Liver (tissue), 9 donors: ENCODE data around the gene RIMBP2. TPM values are rescaled to one million over a fixed set of nuclear protein-coding genes. Genes with fewer than 3 reads are reported as not detected.

Experiments used
- DNase-seq: peaks from one replicate; pipeline ENCODE4 v3.0.0-alpha.2; 2017; ENCODE audit warnings: low spot score
- H3K27ac ChIP-seq, 2 donors: one replicate each; pipeline ENCODE4 v1.7.0; 2013; ENCODE audit warnings: inconsistent platforms in 2 of 2, low read length in 2 of 2, control low read depth in 1 of 2, low read depth in 1 of 2, mild to moderate bottlenecking in 1 of 2
- H3K27me3 ChIP-seq, 4 donors: one replicate each; pipeline versions ENCODE4 v1.6.1 to v1.7.0; 2013; ENCODE audit warnings: low read length in 3 of 4, inconsistent platforms in 1 of 4, mild to moderate bottlenecking in 1 of 4, moderate library complexity in 1 of 4; ENCODE audit not compliant: control insufficient read depth in 4 of 4, insufficient read depth in 4 of 4
- H3K36me3 ChIP-seq, 4 donors: one replicate each; pipeline versions ENCODE4 v1.6.1 to v1.7.0; 2013; ENCODE audit warnings: low read length in 3 of 4, mild to moderate bottlenecking in 3 of 4, low read depth in 1 of 4, moderate library complexity in 1 of 4; ENCODE audit not compliant: control insufficient read depth in 4 of 4, insufficient read depth in 3 of 4
- H3K4me1 ChIP-seq, 4 donors: one replicate each; pipeline versions ENCODE4 v1.6.1 to v1.7.0; 2013; ENCODE audit warnings: low read length in 3 of 4, mild to moderate bottlenecking in 3 of 4, moderate library complexity in 1 of 4; ENCODE audit not compliant: control insufficient read depth in 4 of 4, insufficient read depth in 4 of 4
- H3K4me3 ChIP-seq, 3 donors: one replicate each; pipeline versions ENCODE4 v1.6.1 to v1.7.0; 2013; ENCODE audit warnings: low read length in 3 of 3, control low read depth in 1 of 3, low read depth in 1 of 3, mild to moderate bottlenecking in 1 of 3
- H3K9ac ChIP-seq, 2 donors: one replicate each; pipeline ENCODE4 v1.7.0; 2013; ENCODE audit warnings: low read length in 2 of 2, mild to moderate bottlenecking in 2 of 2, moderate library complexity in 2 of 2, control low read depth in 1 of 2, low read depth in 1 of 2
- H3K9me3 ChIP-seq, 4 donors: one replicate each; pipeline versions ENCODE4 v1.6.1 to v1.7.0; 2013; ENCODE audit warnings: low read length in 3 of 4; ENCODE audit not compliant: control insufficient read depth in 4 of 4
- EGR1 ChIP-seq, 2 donors: IDR thresholded peaks; 2 replicates each; pipeline ENCODE4 v1.6.1; 2016 to 2018; ENCODE audit warnings: antibody characterized with exemption in 2 of 2, low read depth in 2 of 2
- FOXA1 ChIP-seq: IDR thresholded peaks from 2 replicates; pipeline ENCODE4 v1.6.1; 2016; ENCODE audit warnings: antibody characterized with exemption
- FOXA2 ChIP-seq: IDR thresholded peaks from 2 replicates; pipeline ENCODE4 v1.6.1; 2016; ENCODE audit warnings: antibody characterized with exemption
- GABPA ChIP-seq, 2 donors: IDR thresholded peaks in 1 of 2; conservative IDR thresholded peaks in 1 of 2; 2 replicates each; pipeline ENCODE4 v1.6.1; 2016; ENCODE audit warnings: antibody characterized with exemption in 2 of 2, mild to moderate bottlenecking in 1 of 2, moderate library complexity in 1 of 2
- HNF4A ChIP-seq, 2 donors: conservative IDR thresholded peaks; 2 replicates each; pipeline ENCODE4 v1.6.1; 2016; ENCODE audit warnings: antibody characterized with exemption in 2 of 2, mild to moderate bottlenecking in 2 of 2
- HNF4G ChIP-seq: IDR thresholded peaks from 2 replicates; pipeline ENCODE4 v1.6.1; 2016; ENCODE audit warnings: antibody characterized with exemption
- JUND ChIP-seq, 2 donors: IDR thresholded peaks; 2 replicates each; pipeline ENCODE4 v1.6.1; 2016; ENCODE audit warnings: antibody characterized with exemption in 2 of 2
- NR2F2 ChIP-seq: IDR thresholded peaks from 2 replicates; pipeline ENCODE4 v1.6.1; 2016; ENCODE audit warnings: antibody characterized with exemption
- RAD21 ChIP-seq, 2 donors: IDR thresholded peaks; 2 replicates each; pipeline ENCODE4 v1.6.1; 2016; ENCODE audit warnings: antibody characterized with exemption in 2 of 2, mild to moderate bottlenecking in 2 of 2
- RXRA ChIP-seq, 2 donors: IDR thresholded peaks; 2 replicates each; pipeline ENCODE4 v1.6.1; 2017 to 2018; ENCODE audit warnings: antibody characterized with exemption in 2 of 2, mild to moderate bottlenecking in 1 of 2
- SP1 ChIP-seq: IDR thresholded peaks from 2 replicates; pipeline ENCODE4 v1.6.1; 2018; ENCODE audit warnings: antibody characterized with exemption, mild to moderate bottlenecking
- TAF1 ChIP-seq: conservative IDR thresholded peaks from 2 replicates; pipeline ENCODE4 v1.6.1; 2016; ENCODE audit warnings: antibody characterized with exemption, mild to moderate bottlenecking
- YY1 ChIP-seq: IDR thresholded peaks from 2 replicates; pipeline ENCODE4 v1.6.1; 2016; ENCODE audit warnings: antibody characterized with exemption, mild to moderate bottlenecking
- WGBS: extraction: QIAGEN DNeasy Blood & Tissue Kit; methylation state at CpG from one replicate; pipeline ENCODE4 v1.1.7; 2013; 5-methylcytosine and 5-hydroxymethylcytosine counted together
- polyA plus RNA-seq, 2 donors: library from polyadenylated mRNA; stranded (reverse) in 1 of 2; unstranded in 1 of 2; fragments of 200-250 nt in 1 of 2; fragments of >200 nt in 1 of 2; fragmentation: Nextera tagmentation in 1 of 2; extraction: Ambion mirVana in 1 of 2; gene quantifications; one replicate each; pipeline versions ENCODE4 v1.2.1 to v1.2.3, GENCODE V29; 2013 to 2015
- total RNA-seq, 2 donors: library from RNA; depleted of rRNA; stranded (reverse); fragments of >200 nt; gene quantifications; one replicate each; pipeline ENCODE4 v1.2.3, GENCODE V29; 2014
- TF ChIP-seq, protein P1 (sequence below): IDR thresholded peaks from 2 replicates; pipeline ENCODE4 v1.6.1; 2016; ENCODE audit warnings: antibody characterized with exemption
- TF ChIP-seq, protein P2 (sequence below): IDR thresholded peaks from 2 replicates; pipeline ENCODE4 v1.6.1; 2016; ENCODE audit warnings: antibody characterized with exemption
- TF ChIP-seq, protein P3 (sequence below): IDR thresholded peaks from 2 replicates; pipeline ENCODE4 v1.6.1; 2016; ENCODE audit warnings: antibody characterized with exemption
- TF ChIP-seq, protein P4 (sequence below): fragments of 150-350 bp; IDR thresholded peaks from 2 replicates; pipeline ENCODE4 v1.5.1; 2017; ENCODE audit warnings: improper control_type of control experiment, low read depth, low read length; ENCODE audit not compliant: missing input control
- donor health status: healthy.
- donor health status: healthy.
- donor health status: healthy.
- donor health status: healthy.
- donor health status: healthy.

RIMBP2 gene
- total and polyA plus RNA-seq, 4 donors, result 0.01 to 0.17 (median 0.09) TPM; not detected in 1

DNA sequence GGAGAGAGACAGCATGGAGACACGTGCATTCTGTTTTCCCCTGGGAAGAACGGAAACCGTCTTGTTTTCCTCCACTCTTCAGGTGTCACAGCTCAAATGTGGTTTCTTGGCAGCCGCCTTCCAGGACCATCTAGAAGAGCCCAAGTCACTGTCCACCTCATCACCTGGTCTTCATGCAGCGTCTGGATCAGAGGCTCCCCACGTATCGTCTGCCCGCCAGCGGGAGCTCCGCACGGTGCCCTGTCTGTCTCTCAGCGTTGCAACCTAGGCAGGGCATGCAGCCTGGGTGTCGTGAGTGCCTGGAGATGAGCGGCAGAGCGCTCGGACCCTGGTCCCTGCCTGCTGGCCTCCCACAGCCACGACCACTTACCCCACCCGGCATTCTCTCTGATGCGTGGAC lies 260.9 kb downstream of the RIMBP2 start:
- no peaks in the 10 kb centered on the region for H3K27me3 ChIP-seq
- WGBS, result 75% methylated on average over 19 of the region's 19 CpGs
- H3K9ac ChIP-seq, result no peak overlapping the region
- no peak overlapping the region for H3K27ac ChIP-seq
- no peaks in the 10 kb centered on the region for H3K9me3 ChIP-seq
- H3K4me3 ChIP-seq, result no peak overlapping the region
- TF ChIP-seq RAD21 (IDR thresholded peaks at IDR 0.05) (no peak), NR2F2 (no peak), JUND (IDR thresholded peaks at IDR 0.05) (no peak), HNF4A (conservative IDR thresholded peaks at IDR 0.05) (no peak), RXRA (IDR thresholded peaks at IDR 0.05) (no peak), HNF4G (no peak), SP1 (no peak)
- TF ChIP-seq, protein P1, sequence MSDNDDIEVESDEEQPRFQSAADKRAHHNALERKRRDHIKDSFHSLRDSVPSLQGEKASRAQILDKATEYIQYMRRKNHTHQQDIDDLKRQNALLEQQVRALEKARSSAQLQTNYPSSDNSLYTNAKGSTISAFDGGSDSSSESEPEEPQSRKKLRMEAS, result no peak
- TF ChIP-seq, protein P2, sequence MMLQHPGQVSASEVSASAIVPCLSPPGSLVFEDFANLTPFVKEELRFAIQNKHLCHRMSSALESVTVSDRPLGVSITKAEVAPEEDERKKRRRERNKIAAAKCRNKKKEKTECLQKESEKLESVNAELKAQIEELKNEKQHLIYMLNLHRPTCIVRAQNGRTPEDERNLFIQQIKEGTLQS, result no peak
- no peaks in the 10 kb centered on the region for H3K36me3 ChIP-seq
- DNase-seq, result no peak
- H3K4me1 ChIP-seq, result no peaks in the 10 kb centered on the region

DNA sequence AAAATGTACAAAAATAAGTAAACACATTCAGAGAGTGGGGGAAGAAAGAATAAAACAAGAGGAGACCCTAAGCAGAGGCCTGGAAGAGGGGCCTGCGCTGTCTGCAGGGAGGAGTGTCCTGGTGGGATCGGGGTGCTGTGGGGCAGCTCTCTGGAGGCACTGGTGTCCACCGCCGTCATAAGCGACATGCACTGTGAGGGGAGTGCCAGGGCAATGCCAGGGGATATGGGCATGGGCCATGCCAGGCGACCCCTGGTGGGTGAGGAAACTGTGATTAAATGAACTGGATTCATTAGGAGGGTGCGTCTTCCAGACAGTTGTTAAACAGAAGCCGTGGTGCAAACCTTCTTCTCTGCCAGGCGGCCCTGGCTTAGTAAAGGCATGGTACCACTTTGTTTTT lies 261.8 kb downstream of the RIMBP2 start:
- H3K4me3 ChIP-seq, result no peak overlapping the region
- DNase-seq, result no peak
- no peaks in the 10 kb centered on the region for H3K27me3 ChIP-seq
- no peaks in the 10 kb centered on the region for H3K9me3 ChIP-seq
- H3K4me1 ChIP-seq, result no peaks in the 10 kb centered on the region
- TF ChIP-seq, protein P3, sequence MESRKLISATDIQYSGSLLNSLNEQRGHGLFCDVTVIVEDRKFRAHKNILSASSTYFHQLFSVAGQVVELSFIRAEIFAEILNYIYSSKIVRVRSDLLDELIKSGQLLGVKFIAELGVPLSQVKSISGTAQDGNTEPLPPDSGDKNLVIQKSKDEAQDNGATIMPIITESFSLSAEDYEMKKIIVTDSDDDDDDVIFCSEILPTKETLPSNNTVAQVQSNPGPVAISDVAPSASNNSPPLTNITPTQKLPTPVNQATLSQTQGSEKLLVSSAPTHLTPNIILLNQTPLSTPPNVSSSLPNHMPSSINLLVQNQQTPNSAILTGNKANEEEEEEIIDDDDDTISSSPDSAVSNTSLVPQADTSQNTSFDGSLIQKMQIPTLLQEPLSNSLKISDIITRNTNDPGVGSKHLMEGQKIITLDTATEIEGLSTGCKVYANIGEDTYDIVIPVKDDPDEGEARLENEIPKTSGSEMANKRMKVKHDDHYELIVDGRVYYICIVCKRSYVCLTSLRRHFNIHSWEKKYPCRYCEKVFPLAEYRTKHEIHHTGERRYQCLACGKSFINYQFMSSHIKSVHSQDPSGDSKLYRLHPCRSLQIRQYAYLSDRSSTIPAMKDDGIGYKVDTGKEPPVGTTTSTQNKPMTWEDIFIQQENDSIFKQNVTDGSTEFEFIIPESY, result no peak
- TF ChIP-seq HNF4G (no peak), EGR1 (IDR thresholded peaks at IDR 0.05; ENCODE audit: low read depth in 2 of 2) (no peak), FOXA1 (no peak), NR2F2 (no peak), GABPA (IDR thresholded peaks at IDR 0.05 in 1 of 2, conservative IDR thresholded peaks at IDR 0.05 in 1 of 2) (no peak), FOXA2 (no peak), TAF1 (no peak), YY1 (no peak)
- TF ChIP-seq, protein P2, result no peak
- TF ChIP-seq, protein P1, result no peak
- 90% methylated on average over 9 of the region's 9 CpGs for WGBS
- H3K9ac ChIP-seq, result no peak overlapping the region
- no peaks in the 10 kb centered on the region for H3K36me3 ChIP-seq
- H3K27ac ChIP-seq, result no peak overlapping the region

DNA sequence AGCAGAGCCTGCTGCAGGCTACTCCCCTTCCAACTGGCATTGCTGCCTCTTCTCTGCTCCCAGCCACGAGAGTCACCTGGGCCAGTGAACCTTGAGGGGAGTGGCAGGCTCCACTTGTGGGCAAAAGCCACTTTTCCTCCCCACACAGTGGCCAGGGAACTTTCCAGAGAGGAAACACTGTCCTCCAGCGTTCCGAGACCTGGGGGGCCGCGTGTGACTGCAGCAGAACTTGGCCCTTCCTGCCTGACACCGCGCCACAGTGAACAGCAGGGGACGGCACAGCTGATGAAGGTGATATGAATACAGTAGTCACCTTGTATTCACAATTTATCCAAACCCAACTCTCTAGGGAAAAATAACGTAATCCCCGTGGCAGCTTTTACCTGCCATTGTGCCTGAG lies 263.6 kb downstream of the RIMBP2 start:
- WGBS, result 71% methylated on average over 10 of the region's 10 CpGs
- TF ChIP-seq, protein P1, result no peak
- TF ChIP-seq GABPA (IDR thresholded peaks at IDR 0.05 in 1 of 2, conservative IDR thresholded peaks at IDR 0.05 in 1 of 2) (no peak), NR2F2 (no peak), HNF4G (no peak), EGR1 (IDR thresholded peaks at IDR 0.05; ENCODE audit: low read depth in 2 of 2) (no peak), TAF1 (no peak), RAD21 (IDR thresholded peaks at IDR 0.05) (no peak), JUND (IDR thresholded peaks at IDR 0.05) (no peak), FOXA2 (no peak), YY1 (no peak), HNF4A (conservative IDR thresholded peaks at IDR 0.05) (no peak), SP1 (no peak), FOXA1 (no peak), RXRA (IDR thresholded peaks at IDR 0.05) (no peak)
- TF ChIP-seq, protein P4, sequence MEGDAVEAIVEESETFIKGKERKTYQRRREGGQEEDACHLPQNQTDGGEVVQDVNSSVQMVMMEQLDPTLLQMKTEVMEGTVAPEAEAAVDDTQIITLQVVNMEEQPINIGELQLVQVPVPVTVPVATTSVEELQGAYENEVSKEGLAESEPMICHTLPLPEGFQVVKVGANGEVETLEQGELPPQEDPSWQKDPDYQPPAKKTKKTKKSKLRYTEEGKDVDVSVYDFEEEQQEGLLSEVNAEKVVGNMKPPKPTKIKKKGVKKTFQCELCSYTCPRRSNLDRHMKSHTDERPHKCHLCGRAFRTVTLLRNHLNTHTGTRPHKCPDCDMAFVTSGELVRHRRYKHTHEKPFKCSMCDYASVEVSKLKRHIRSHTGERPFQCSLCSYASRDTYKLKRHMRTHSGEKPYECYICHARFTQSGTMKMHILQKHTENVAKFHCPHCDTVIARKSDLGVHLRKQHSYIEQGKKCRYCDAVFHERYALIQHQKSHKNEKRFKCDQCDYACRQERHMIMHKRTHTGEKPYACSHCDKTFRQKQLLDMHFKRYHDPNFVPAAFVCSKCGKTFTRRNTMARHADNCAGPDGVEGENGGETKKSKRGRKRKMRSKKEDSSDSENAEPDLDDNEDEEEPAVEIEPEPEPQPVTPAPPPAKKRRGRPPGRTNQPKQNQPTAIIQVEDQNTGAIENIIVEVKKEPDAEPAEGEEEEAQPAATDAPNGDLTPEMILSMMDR, result no peak
- TF ChIP-seq, protein P2, result no peak
- TF ChIP-seq, protein P3, result no peak

More for the DNA sequence above, 263.6 kb downstream of the RIMBP2 start:
- Histone ChIP-seq H3K9ac (no peak overlapping the region), H3K36me3 (no peaks in the 10 kb centered on the region), H3K4me1 (no peaks in the 10 kb centered on the region), H3K27me3 (no peaks in the 10 kb centered on the region), H3K9me3 (no peaks in the 10 kb centered on the region), H3K4me3 (no peak overlapping the region), H3K27ac (no peak overlapping the region)
- no peak for DNase-seq
